DMS53 treated with DMSO at 0.1 percent for 48 hours (cell line): ENCODE results near the gene SLCO4A1.

Experiments
- DNase-seq: peaks from one replicate; lab custom pipeline; 2025; ENCODE audit not compliant: unreplicated experiment; lab: John Stamatoyannopoulos, UW

The SLCO4A1 gene

DNA sequence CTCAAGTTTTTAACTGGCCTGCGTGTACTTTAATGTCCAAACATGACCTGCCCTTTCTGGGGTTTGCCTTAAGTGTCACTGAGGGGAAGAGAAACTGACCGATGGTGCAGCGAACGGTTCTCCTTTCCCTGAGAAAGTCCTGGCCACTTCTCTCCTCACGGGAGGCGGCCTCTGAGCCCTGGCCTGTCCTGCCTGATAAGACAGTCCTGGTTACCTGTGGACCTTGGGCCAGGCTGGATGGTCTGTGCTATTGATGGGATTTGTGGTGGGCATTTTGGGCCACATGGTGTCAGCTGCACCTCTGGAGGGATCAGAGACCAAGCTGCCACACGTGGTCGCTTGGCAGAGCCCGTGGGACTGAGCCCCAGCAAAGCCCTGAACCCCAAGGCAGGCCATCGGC is 54.7 kb downstream of the SLCO4A1 start:
- DNase-seq = no peak

DNA sequence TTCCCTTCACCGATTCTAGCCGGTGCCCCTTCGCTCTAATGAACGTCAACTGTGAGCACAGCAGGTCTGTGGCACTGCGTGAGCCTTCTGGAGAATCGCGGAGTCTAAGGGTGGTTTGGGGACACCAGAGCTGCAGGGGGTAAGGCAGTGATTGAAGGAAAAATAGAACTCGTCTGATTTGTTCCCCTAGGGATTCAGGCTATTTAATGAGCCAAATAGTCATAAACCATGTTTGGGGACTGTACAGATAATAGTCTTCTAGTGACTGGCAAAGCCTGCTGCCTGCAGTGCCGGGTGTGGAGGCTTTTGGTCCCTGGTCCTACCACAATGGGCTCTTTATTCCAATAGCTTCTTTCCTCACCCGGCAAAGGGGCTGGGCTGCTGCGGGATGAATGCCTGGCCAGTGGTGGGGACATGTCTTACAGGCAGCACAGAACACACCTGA is 55.2 kb downstream of the SLCO4A1 start:
- DNase-seq = no peak

DNA sequence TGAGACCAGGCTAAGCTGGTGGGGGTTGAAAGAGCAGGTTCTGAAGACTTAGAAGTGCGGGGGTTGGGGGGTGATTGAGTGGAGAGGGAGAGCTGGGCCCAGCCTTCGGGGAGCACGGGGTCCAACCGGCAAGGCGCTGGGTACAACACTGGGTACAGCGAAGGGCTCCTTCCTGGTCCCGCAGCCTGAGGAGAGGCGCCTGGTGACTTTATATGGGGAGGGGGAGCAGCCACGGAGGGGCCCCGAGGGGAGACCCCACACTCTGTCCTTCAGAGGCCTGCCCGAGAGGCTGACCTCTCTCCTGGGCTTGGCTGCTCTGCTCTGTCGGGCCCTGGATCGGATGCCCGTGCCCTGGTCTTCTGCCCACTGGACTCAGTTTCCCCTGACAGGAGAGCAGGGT is 55.9 kb downstream of the SLCO4A1 start:
- DNase-seq = no peak

DNA sequence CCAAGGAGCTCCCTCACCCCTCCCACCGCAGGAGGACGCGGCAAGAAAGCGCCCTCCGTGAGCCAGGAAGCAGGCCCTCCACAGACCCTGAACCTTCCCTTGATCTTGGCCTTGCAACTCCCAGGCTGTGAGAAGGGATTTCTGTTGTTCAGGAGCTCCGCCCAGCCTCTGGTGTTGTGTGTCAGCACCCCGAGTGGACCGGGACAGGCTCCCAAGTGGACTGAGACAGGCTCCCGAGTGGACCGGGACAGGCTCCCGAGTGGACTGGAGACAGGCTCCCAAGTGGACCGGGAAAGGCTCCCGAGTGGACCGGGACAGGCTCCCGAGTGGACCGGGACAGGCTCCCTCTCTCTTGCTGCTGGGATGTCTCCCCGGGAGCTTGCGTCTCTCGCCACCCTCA is 57.0 kb downstream of the SLCO4A1 start:
- no peak for DNase-seq

DNA sequence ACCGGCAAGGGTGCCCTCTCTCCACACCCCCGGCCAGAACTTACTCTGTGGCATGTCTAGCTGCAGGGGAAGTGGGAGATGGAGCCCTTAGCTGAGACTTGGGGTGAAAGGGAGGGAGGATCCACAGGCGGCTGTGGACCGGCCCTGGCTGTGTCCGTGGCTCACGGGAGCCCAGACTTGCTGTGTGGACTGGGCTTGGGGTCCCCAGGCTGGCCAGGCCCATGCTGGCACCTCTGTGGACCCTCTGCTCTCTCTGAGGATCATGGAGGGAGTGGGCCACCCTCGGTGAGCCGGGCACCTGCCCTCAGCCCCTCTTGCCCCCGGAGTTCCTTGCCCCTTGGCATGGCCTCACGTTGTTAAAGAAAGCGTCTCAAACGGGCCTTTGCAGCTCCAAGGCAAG is 57.4 kb downstream of the SLCO4A1 start:
- no peak for DNase-seq

DNA sequence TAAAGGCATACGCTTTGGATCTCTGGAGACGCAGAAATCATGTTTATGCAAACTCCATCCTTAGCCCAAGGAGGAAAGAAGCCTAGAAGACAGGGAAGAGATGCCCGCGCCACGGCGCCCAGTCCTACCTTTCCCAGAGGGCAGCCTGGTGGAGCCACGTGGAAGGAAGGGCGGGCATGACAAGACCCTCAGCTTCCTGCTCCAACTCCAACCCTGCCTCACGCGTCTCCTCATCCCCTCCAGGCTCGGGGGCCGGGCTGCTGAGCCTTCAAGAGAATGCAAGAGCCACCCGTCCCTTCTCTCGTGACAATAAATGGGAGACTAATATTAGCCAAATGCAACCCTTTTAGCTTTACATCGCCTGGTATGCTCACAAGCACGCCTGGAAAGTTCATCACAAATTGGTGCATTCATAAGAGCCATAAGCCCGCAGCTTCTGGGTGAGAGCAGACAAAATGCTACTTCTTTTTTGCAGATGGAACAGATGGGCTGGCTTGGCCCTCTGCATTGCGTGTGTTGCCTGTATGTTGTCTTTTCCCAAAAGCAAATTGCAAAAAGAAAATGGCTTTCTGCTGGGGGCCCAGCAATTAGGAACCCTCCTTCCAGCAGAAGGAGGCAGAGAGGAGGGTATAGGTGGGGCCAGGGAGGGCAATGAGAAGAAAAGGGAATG is 58.1 kb downstream of the SLCO4A1 start:
- no peak for DNase-seq

DNA sequence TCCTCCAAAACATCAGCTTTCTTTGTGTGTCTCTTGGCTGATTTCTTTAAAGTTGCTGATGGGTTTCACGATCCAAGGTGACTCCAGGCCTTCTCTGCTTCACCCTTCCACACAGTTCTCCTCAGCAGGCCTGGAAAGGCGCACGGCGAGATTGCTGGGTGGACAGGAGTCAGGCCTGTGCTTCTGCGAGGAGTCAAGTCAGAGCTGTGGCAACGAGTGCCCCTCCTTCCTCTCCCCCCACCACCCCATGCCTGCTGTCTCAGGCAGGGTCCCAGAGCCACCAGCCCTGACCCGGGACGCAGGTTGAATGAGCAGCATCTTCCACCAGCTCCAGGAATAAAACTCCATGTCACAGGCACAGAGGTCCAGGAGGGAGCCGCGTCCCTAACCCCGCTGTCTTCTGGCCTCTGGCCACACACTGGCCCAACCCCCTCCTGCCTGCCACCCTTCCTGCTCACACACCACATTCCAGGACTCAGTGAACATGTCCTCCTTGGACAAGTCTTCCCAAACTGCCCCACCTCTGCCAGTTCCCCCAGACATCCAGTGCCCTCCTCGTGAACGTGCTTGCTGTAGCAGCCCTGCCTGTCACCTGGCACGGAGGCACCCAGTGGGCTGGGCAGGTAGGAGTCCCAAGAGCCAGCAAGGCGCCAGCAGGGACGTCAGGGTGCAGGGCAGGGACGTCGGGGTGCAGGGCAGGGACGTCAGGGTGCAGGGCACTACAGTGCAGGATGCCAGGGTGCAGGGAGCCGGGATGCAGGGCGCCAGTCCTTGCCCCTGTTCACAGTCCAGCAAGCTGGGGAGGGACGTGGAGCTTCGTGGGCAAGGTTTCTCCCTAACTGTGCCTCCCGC is 59.1 kb downstream of the SLCO4A1 start:
- no peak for DNase-seq

DNA sequence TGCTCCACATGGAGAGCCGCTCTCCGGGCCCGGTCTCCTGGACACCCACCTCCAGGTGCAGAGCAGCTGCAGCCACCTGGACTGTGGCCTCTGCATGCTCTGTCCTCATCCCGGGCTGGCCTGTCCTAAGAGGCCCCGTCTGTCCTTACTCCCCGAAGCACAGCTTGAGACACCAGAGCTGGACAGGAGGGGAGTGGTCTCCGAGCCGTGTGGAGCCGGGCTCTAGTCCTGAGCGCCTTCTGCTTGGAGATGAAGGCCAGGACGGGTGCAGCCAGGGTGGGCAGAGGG is 59.7 kb downstream of the SLCO4A1 start:
- DNase-seq = no peak

DNA sequence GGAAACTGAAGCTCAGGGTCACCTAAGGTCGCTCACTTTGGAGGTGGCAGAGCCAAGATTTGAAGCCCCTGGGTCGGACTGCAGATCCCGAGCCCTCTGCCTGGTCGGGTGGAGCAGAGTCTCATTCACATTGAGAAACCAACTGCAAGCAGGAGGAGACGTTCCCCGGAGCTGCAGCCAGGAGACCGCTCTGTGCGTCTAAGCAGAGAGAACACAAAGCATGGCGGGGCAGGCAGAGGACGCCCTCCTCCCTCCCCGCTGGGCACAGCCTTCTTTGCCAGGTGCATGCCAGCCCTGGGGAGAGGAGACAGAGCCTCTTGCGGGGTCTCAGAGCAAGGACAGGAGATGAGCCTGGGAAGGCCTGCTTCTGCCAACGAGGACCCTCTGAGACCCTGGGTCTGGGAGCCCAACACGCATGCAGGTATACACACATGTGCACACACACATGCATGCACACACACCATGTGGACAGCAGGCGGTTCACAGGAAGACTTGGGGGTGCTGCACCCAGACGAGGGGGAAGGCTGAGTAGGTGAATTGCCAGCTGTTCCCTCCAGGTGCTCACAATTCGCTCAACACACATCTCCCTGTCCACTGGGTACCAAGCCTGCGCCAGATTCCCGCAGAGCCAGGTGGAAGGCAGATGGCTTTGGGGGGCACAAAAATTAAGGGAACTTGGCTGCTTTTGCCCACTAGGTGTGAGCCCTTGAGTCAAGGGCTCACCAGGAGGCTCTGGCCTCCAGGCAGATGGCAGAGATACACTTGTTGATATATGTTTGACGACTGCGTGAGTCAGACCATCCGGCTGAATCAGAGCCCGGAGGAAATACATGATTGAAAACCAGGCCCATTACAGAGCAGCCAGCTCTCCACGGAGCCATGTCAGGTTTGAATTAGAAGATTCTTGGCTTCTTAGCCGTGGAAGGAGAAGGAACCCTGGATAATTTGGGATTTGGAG is 60.9 kb downstream of the SLCO4A1 start:
- DNase-seq = no peak

DNA sequence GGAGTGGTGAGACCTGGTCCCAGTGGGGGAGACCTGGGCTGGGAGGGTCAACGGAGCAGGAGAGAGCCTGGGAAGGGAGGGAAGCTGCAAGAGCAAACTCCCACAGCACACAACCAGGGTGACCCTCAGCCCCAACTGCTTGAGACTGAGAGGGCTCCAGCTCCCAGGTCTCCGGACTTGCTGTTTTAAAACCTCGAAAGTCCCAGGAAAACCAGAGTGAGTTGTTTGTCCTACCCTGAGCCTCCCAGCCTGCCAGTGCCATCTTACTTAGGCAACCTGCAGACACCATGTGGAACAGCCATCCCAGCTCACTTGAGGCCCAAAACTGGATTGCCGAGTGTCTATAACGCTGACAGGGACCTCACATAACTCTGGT is 61.5 kb downstream of the SLCO4A1 start:
- no peak for DNase-seq

DNA sequence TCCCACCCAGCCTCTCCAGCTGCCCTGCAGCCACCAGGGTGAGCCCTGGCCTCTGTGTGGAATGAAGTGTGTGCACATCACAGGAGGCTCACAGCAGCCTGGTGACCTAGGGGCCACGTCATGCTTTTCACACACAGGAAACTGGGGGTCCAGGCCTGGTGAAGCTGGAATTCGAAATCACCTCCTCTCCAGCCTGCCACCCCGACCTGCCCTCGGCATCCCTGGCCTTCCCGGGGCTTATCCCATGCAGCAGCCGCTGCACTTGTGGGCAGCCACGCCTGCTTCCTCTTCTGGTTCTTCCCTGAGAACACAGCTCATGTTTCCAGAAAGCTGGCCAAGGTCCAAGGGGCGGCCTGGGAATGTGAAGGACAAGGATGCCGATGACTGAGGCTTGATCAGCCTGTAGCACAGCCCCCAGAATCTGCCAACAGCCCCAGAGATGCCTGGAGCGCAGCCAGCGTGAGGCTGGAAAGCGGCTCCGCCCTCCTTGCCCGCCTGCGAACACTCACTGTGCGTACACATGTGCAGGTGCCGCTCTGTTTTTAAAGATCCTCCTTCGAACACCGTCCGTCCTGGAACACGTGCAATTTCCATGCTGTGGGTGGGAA is 62.1 kb downstream of the SLCO4A1 start:
- DNase-seq = no peak

DNA sequence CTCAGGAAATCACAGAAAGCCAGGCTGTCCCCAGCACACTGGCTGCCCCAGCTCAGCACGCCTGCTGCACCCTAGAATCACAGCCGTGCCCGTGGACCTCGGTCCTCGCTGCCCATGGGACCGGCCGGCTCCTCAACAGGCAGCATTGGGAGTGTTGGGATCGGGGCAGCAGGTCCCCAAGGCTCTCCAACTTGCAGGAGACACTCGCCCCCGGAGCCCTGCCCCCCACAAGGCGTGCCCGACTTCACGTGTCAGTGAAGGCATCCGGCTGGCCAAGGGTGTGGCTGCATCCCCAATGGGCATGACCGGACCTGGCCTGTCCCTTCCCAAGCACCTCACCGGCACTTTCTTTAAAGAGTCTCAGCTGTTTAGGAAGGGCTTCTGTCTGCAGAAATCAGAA is 63.3 kb downstream of the SLCO4A1 start:
- no peak for DNase-seq

DNA sequence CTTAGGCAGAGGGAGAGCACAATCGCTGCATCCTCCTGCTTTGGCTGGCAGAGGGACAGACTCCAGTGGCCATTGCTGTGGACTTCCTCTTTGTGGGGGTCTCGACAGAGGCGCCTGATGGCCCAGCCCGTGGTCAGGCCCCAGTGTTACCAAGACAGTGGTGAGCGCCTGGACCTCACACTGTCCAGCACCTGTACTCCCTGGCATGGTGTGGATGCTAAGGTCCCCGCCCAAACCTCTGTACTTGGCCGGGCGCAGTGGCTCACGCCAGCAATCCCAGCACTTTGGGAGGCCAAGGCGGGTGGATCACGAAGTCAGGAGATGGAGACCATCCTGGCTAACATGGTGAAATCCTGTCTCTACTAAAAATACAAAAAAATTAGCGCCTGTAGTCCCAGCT is 64.0 kb downstream of the SLCO4A1 start:
- no peak for DNase-seq

DNA sequence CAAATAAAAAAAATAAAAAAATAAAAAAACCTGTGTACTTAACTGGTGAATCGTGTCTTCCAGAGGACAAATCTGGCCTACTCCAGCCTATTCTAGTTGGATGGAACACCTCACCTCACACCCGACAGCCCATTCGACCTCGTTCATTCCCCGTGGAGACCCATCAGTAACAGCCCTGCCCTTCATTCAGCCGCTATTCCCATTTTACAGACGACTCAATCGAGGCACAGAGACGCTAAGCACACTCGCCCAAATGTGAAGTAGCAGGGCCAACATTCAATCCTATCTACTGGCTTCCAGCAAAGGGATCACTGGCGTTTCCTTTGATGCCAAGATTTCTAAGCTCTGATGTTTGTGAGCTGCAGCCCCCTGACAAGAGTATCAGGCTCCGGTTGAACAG is 64.6 kb downstream of the SLCO4A1 start:
- DNase-seq = no peak

DNA sequence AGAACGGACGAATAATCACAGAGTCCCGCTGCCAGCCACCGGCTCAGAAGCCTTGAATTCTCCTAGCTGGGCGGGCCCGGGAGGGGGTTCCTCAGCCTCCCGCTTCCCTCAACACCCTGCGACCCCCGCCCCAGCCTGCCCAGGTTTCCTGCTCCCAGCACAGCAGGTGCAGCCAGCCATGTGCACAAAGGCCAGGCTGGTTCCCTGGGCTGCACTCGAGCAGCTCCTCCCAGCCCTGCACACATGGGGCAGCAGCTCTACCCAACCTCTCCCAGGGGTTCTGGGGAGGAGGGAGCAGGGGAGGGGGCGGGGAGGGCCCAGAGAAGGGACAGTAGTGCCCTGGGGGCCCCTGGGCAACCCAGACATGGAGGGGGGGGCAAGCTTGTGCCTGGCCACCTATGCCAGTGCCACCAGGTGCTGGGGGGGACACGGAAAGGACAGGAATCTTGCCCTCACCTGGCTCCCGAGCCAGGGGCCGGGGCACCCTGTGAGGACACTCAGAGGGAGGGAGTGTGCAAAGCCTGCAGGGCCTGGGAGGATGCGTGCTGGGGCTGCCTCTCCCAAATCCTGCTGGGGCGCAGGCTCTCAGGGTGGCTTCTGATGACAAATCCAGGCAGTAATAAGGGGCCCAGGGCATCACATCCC is 65.1 kb downstream of the SLCO4A1 start:
- DNase-seq = no peak

DNA sequence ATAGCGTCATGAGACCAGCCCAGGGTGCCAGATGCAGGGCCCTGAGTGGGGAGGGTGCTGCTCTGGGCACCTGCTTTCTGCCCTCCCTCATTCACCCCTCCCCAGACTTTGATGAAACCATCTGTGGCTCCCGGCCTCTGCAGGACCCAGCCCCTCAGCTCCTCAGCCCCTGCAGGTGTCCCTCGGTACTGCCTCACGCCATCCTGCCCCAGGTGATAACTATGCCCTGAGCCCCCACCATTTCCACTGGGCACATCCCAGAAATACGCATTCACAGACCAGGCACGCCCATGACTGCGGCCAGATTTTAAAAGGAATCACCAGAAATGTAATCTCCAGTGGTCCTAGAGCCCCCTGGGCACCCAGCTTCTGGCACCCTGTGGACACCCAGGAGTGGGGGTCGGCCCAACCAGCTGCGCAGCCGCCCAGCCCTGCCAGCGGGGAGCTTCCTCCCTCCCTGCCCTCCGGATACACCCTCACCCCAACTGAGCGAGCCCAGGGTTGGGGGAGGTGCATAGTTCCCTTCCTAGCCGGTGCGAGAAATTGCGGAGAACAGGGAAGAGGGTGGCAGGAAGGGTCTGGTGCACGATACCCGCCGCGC is 65.7 kb downstream of the SLCO4A1 start:
- no peak for DNase-seq

DNA sequence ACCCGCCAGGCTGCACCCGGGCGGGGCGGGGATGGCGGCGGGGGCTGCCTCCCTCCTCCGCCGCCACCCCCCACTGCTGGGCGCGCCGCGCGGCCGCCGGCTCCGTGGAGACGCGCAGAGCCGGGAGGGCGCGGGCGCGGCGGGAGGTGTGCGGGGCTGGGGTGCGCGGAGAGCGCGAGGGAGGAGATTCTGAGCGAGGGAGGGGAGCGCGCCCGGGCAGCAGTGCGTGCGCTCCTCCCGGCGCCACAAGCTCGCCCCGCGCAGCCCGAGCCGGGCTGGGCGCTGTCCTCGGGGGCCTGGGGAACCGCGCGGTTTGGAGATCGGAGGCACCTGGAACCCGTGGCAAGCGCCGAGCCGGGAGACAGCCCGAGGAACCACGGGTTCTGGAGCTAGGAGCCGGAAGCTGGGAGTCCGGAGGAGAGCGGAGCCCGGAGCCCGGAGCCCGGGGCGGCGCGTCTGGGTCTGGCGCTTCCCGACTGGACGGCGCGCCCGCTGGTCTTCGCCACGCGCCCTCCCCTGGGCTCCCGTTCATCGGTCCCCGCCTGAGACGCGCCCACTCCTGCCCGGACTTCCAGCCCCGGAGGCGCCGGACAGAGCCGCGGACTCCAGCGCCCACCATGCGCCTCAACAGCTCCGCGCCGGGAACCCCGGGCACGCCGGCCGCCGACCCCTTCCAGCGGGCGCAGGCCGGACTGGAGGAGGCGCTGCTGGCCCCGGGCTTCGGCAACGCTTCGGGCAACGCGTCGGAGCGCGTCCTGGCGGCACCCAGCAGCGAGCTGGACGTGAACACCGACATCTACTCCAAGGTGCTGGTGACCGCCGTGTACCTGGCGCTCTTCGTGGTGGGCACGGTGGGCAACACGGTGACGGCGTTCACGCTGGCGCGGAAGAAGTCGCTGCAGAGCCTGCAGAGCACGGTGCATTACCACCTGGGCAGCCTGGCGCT is 66.6 kb downstream of the SLCO4A1 start, which contains the start of gene NTSR1:
Gene NTSR1 (plus strand): TSS at position 246 of the 946 bp plus-strand sequence. CDS start 372 bp downstream, at position 618.
- no peak for DNase-seq

DNA sequence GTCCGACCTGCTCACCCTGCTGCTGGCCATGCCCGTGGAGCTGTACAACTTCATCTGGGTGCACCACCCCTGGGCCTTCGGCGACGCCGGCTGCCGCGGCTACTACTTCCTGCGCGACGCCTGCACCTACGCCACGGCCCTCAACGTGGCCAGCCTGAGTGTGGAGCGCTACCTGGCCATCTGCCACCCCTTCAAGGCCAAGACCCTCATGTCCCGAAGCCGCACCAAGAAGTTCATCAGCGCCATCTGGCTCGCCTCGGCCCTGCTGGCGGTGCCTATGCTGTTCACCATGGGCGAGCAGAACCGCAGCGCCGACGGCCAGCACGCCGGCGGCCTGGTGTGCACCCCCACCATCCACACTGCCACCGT is 67.2 kb downstream of the SLCO4A1 start:
- no peak for DNase-seq

DNA sequence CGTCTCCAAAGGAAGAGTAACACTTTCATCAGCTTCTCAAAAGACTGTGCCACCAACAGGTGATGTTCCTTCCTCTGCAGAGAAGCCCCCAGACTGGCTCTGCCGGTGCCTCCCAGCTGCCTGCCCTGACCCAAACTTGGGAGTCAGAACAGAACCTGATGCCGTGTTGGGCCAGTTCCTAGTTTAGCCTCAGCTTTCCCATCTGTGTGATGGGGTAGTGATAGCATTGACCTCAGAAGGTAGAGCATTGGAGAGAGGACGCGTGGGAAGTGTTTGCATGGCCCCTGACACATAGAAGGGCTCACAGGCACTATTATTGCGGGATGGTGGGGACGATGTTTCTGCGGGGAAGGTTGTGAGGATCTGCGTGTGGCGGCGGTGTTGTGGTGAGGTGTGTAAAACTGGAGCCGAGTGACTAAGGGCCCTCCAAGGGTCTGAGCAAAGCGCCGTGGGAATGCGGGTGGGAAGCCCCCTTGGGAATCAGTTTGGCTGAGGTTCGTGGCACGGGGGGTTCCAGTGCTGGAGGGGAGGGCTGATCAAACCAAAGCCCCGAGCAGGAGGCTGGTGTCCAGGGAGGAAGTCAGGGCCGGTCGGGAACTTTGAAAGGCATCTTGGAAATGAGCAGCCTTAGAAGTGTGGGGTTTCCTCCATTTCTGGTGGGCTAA is 68.0 kb downstream of the SLCO4A1 start:
- DNase-seq = no peak
